Activated CD4-positive, alpha-beta T cell treated with anti-CD3 and anti-CD28 coated beads, Interleukin-2, amount 50 U/mL, for 48 hours (primary cell): Measurements from ENCODE around the gene CCS.
"Not testable (repeated sequence)": the region's sequence is repeated elsewhere in the genome, so short reads cannot be mapped to it uniquely, and the experiment has no call there.

Experiments
- DNase-seq, 2 experiments: peaks; one replicate each; pipeline ENCODE4 v3.0.0-alpha.2; 2020

CCS gene

GRCh38 chr11:66628061-66628603, 35.1 kb downstream of the CCS start:
- DNase-seq, result no peak

DNA sequence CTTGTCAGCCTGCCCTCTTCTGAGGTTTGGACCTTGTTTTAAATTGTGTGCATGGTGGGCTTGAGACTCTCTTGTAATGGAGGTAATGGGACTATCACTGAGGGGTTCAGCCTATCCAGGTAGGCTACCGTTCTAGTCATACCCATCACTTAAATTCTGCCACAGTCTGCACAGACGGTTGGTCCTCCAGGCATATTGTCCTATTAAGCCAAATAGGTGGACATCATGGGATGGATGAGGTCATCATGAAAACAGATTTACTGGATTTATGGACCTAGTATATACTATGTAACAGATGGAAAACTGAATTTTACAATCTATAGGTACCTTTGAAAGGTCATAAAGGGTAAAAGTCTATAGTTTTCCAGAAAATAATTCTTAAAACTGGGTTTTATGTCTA, 36.4 kb downstream of the CCS start:
- no peak for DNase-seq

- no peak for DNase-seq
Observed at GRCh38 chr11:66631883-66632282, 38.9 kb downstream of the CCS start.

- no peak for DNase-seq
Observed at GRCh38 chr11:66632952-66633351, 40.0 kb downstream of the CCS start.

- DNase-seq, result no peak
Observed at GRCh38 chr11:66636411-66636810, 43.4 kb downstream of the CCS start.

DNA sequence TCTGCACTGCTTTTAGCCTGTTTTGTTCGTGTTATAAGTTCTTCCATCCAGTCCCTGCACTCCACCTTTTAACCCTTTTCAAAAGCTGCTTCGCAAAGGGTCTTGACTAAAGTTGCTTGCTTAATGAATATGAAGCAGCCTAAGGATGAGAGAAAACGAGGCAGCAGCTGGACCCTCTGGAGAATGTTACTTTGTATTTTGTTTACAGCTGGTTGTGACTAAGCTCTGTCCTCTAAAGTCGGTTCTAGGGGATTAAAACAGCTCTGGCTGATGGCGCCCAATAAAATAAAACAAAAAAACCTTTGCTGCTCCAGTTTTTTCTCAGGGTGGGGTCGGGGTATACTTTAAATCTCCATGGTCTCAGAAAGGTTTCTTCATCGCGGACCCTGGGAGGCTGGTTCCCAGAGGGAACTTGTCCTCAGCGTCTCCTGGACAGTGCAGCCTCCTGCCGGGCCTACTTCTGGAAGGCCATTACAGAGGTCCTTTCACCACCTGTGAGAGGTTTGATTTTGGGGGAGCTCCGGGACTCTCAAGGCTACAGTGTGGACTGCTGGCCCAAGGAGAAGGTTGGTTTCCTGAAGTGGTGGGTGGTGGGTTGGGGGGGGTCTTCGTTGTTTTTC, 44.7 kb downstream of the CCS start:
- DNase-seq, result no peak

- DNase-seq, result peak; percentile 92 to 96
Observed at GRCh38 chr11:66638177-66639065, 45.4 kb downstream of the CCS start, which contains the start of gene RBM4. Gene RBM4, plus strand, starts transcription at chr11:66638703. Its CDS starts 1,009 bp downstream, at chr11:66639712.

GRCh38 chr11:66639066-66639813, 46.3 kb downstream of the CCS start:
- no peak for DNase-seq

DNA sequence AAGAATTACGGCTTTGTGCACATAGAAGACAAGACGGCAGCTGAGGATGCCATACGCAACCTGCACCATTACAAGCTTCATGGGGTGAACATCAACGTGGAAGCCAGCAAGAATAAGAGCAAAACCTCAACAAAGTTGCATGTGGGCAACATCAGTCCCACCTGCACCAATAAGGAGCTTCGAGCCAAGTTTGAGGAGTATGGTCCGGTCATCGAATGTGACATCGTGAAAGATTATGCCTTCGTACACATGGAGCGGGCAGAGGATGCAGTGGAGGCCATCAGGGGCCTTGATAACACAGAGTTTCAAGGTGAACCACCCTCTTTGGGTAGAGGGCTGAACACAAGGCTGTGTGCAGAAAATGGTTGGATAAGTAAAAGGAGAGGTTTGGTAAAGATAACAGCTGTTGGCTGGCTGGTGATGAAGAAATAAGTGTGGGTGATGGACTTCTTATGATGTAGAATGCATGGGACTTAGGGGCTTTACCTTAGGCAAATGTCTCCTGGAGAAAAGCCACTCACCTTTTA, 46.9 kb downstream of the CCS start:
- DNase-seq, result not testable (repeated sequence)

GRCh38 chr11:66641834-66642233, 48.8 kb downstream of the CCS start:
- no peak for DNase-seq

DNA sequence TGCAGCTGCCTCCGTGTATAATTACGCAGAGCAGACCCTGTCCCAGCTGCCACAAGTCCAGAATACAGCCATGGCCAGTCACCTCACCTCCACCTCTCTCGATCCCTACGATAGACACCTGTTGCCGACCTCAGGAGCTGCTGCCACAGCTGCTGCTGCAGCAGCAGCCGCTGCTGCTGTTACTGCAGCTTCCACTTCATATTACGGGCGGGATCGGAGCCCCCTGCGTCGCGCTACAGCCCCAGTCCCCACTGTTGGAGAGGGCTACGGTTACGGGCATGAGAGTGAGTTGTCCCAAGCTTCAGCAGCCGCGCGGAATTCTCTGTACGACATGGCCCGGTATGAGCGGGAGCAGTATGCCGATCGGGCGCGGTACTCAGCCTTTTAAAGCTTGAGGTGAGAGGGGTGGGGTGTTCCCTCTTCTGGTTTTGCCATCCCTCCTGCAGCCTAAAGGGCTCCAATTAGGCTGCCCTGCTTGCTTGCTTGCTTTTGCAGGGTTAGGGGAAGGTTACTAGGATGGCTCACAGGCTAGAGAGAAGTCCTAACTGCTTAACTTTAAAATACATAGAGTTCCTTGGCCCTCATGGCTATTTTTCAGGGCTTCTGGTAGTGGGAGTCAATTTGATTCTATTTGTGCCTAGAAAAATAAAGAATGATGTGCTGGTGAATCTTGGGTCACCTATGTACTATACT, 50.9 kb downstream of the CCS start:
- no peak for DNase-seq

DNA sequence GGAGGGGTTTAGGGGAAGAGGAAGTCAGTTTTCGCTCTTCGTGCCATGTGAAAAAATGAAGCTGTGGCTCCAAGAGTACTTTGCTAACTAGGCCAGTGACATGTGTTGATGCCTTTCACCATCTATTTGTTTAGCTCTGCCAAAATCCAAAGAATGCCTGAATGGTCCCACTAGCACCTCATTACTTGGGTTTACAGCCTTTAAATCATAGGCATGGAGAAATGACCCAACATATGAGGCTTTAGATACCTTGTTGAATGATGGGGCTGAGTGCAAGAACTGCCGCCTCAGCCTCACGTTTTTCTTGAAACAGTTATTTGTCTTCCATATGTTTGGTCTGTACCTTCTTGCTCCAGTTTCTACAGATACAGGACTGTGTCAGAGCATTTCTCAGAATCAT, 53.8 kb downstream of the CCS start:
- no peak for DNase-seq

- no peak for DNase-seq
Observed at GRCh38 chr11:66649903-66650302, 56.9 kb downstream of the CCS start.

- no peak for DNase-seq
Observed at GRCh38 chr11:66651016-66651415, 58.0 kb downstream of the CCS start.

GRCh38 chr11:66652651-66653050, 59.7 kb downstream of the CCS start:
- no peak for DNase-seq

DNA sequence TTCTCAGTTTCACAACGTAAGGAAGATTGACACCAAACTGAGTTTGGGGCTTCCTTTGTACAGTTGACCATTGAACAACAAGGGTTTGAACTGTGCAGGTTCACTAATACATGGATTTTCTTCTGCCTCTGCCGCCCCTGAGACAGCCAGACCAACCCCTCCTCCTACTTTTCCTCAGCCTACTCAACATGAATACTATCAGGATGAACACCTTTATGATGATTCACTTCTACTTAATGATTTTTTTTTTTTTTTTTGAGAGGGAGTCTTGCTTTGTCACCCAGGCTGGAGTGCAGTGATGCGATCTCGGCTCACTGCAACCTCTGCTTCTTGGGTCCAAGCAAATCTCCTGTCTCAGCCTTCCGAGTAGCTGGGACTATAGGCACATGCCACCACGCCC, 60.1 kb downstream of the CCS start:
- no peak for DNase-seq
